Stimulated activated CD4-positive, alpha-beta T cell treated with anti-CD3 and anti-CD28 coated beads, Interleukin-1b, Interleukin-23, amount 100 ng/mL, for 1 hour (primary cell): ENCODE results near the gene VEGFD.

Experiments used
- DNase-seq, 2 donors: peaks; one replicate each; pipeline ENCODE4 v3.0.0-alpha.2; 2020; ENCODE audit warnings: low read depth in 2 of 2

The VEGFD gene

GRCh38 chrX:15384304-15384703, at the start of gene VEGFD:
Gene VEGFD, minus strand, starts transcription at chrX:15384413. Its CDS starts 467 bp downstream, at chrX:15383946.
- DNase-seq = no peak

GRCh38 chrX:15430584-15430983, 46.4 kb upstream of the VEGFD start:
- no peak for DNase-seq

GRCh38 chrX:15430076-15430475, 45.9 kb upstream of the VEGFD start:
- no peak for DNase-seq

- DNase-seq = no peak
These were observed 40.8 kb upstream of the VEGFD start for GRCh38 chrX:15425024-15425423.

- DNase-seq = no peak
These were observed 34.5 kb upstream of the VEGFD start for GRCh38 chrX:15418707-15419181.

GRCh38 chrX:15418041-15418706, 34.0 kb upstream of the VEGFD start:
- DNase-seq = no peak

GRCh38 chrX:15416133-15416993, 32.1 kb upstream of the VEGFD start:
- no peak for DNase-seq

- no peak for DNase-seq
These were observed 28.9 kb upstream of the VEGFD start for GRCh38 chrX:15413101-15413500.

GRCh38 chrX:15410947-15411346, 26.7 kb upstream of the VEGFD start:
- DNase-seq = no peak

- DNase-seq = no peak
These were observed 26.2 kb upstream of the VEGFD start for GRCh38 chrX:15410430-15410829.

GRCh38 chrX:15405846-15406245, 21.6 kb upstream of the VEGFD start:
- DNase-seq = no peak

- no peak for DNase-seq
These were observed 20.3 kb upstream of the VEGFD start for GRCh38 chrX:15404401-15405096.

GRCh38 chrX:15401378-15401777, 17.2 kb upstream of the VEGFD start:
- no peak for DNase-seq

- DNase-seq = no peak
These were observed 15.8 kb upstream of the VEGFD start for GRCh38 chrX:15399962-15400391.

GRCh38 chrX:15398874-15399273, 14.7 kb upstream of the VEGFD start:
- no peak for DNase-seq

- DNase-seq = no peak
These were observed 11.6 kb upstream of the VEGFD start for GRCh38 chrX:15395789-15396188.

- DNase-seq = no peak
These were observed 7.6 kb upstream of the VEGFD start for GRCh38 chrX:15391850-15392249.

GRCh38 chrX:15382813-15383212, 1.4 kb downstream of the VEGFD start:
- no peak for DNase-seq

- no peak for DNase-seq
These were observed 7.3 kb downstream of the VEGFD start for GRCh38 chrX:15376956-15377355.

GRCh38 chrX:15373976-15374375, 10.2 kb downstream of the VEGFD start:
- no peak for DNase-seq

- no peak for DNase-seq
These were observed 17.5 kb downstream of the VEGFD start for GRCh38 chrX:15366506-15367352.
